ENCODE data around the gene CCDC102A. TPM values are rescaled to one million over a fixed set of nuclear protein-coding genes. Genes with fewer than 3 reads are reported as not detected.

CCDC102A gene
- total and polyA plus RNA-seq, 2 donors (not counting 3 experiments of a cell fraction or from before 2014, with no cell fraction given), result 7.8 to 12.2 TPM

DNA sequence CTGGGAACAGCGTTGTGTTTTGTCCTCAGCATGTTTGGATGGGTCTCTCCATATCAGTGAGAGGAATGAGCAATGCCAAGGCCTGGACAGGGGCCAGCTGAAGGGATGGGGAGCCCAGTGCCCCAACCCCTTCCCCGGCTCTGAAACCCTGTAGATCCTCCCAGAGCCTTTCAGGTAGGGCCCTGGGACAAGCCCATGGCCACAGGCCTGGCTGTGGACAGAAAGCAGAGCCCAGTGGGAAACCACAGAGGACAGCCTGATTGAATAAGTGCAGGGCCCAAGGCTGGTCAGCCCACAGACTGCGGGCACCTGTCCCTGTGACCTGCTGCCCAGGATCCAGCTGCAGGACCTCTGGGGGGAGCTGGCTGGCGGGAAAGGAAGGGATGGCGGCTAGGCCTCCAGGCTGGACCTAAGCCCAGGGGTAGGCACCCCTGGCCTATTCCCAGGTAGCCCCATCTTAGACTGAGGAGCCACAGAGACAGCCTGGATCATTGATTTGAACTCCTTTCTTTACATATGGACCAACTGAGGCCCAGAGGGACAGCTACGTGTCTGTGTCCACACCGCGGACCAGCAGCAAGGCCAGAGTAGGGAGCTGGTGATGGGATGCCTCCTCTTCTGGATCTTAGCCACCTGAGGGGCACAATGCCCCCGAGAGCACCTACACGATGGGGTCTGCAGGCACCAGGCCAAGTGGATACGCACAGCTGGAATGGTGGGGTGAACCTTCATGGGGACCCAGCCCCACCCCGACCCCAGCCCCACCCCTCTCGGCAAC is 1.3 kb downstream of the CCDC102A start:
- ChIA-PET POLR2A (no interaction called here), CTCF (interaction anchor here (1.3 kb wide), 1 partner anchor 17 kb away, joined by 3 read pairs; no protein-coding TSS in a partner anchor)
- no peak overlapping the region for H3K4me2 ChIP-seq (ENCODE audit: insufficient read depth, low read length)
- H3K9me1 ChIP-seq (replicated peaks; ENCODE audit: control insufficient read depth, extremely low read depth, insufficient read depth, low read length), result no peaks in the 10 kb centered on the region
- no peak overlapping the region for H2AFZ ChIP-seq (ENCODE audit: low read depth, low read length)
- FAIRE-seq, result no peak
- H3K27ac ChIP-seq (ENCODE audit: insufficient read depth, low read depth, low read length), result no peak overlapping the region
- peaks cover 0 to 22% of the 10 kb centered on the region in 2 experiments for H3K27me3 ChIP-seq (ENCODE audit: control insufficient read depth in 2 of 2, insufficient read depth in 2 of 2, low read length in 2 of 2)
- no peak for DNase-seq (ENCODE audit: low read depth, low spot score)
- peak overlapping the region in 2 of 3 experiments; percentile 80 to 82 for H3K4me3 ChIP-seq (replicated peaks in 1 of 3; ENCODE audit: insufficient read depth in 1 of 3, low read depth in 1 of 3, low read length in 3 of 3)
- no peaks in the 10 kb centered on the region for H3K79me2 ChIP-seq (ENCODE audit: control insufficient read depth, insufficient read depth, low read length)
- H3K9ac ChIP-seq (replicated peaks; ENCODE audit: extremely low read depth, insufficient read depth, low read length), result no peak overlapping the region
- H3K4me1 ChIP-seq (ENCODE audit: control insufficient read depth, extremely low read depth, insufficient read depth, low read length), result peaks cover 31% of the 10 kb centered on the region
- no peaks in the 10 kb centered on the region for H4K20me1 ChIP-seq (replicated peaks; ENCODE audit: control insufficient read depth, extremely low read depth, insufficient read depth, low read length)
- no peaks in the 10 kb centered on the region for H3K36me3 ChIP-seq (ENCODE audit: control insufficient read depth in 2 of 2, extremely low read depth in 1 of 2, insufficient read depth in 2 of 2, low read length in 2 of 2)
- dilution Hi-C loops (cut with MboI; ENCODE audit: extremely low pct_ligation_motif_present, low sequenced_read_pairs) (no loop called here), intact Hi-C loops (cut with micrococcal nuclease) (loop anchor here (2.0 kb wide), 1 partner anchor 48 kb away; the partner anchor contains the start of gene DOK4)
- no peaks in the 10 kb centered on the region for H3K9me3 ChIP-seq (replicated peaks; ENCODE audit: control insufficient read depth, insufficient read depth, low read length)
- no TSS peak for BruUV-seq (replicated peaks)
- no peak for TF ChIP-seq GATA2 (IDR thresholded peaks at IDR 0.05; ENCODE audit: insufficient read depth, insufficient read length, low read depth, low read length)
- TF ChIP-seq, protein P1, sequence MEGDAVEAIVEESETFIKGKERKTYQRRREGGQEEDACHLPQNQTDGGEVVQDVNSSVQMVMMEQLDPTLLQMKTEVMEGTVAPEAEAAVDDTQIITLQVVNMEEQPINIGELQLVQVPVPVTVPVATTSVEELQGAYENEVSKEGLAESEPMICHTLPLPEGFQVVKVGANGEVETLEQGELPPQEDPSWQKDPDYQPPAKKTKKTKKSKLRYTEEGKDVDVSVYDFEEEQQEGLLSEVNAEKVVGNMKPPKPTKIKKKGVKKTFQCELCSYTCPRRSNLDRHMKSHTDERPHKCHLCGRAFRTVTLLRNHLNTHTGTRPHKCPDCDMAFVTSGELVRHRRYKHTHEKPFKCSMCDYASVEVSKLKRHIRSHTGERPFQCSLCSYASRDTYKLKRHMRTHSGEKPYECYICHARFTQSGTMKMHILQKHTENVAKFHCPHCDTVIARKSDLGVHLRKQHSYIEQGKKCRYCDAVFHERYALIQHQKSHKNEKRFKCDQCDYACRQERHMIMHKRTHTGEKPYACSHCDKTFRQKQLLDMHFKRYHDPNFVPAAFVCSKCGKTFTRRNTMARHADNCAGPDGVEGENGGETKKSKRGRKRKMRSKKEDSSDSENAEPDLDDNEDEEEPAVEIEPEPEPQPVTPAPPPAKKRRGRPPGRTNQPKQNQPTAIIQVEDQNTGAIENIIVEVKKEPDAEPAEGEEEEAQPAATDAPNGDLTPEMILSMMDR (IDR thresholded peaks at IDR 0.05; ENCODE audit: extremely low read depth in 1 of 2, insufficient read depth in 1 of 2, low read depth in 1 of 2, low read length in 2 of 2), result no peak
- TF ChIP-seq POLR2A (IDR thresholded peaks at IDR 0.05; ENCODE audit: low read depth, low read length), result no peak
- no peak for TF ChIP-seq MYC (IDR thresholded peaks at IDR 0.05; ENCODE audit: low read depth, low read length)
- TF ChIP-seq FOS (IDR thresholded peaks at IDR 0.05; ENCODE audit: borderline replicate concordance, insufficient read depth, low read length), result no peak
- no peak for TF ChIP-seq POLR2AphosphoS5 (IDR thresholded peaks at IDR 0.05; ENCODE audit: insufficient read depth, low read depth, low read length)
- no peak for TF ChIP-seq JUN (IDR thresholded peaks at IDR 0.05; ENCODE audit: borderline replicate concordance, insufficient read depth, insufficient read length, low read depth)
- no peak for TF ChIP-seq EZH2 (IDR thresholded peaks at IDR 0.05; ENCODE audit: borderline replicate concordance, low read depth, low read length, severe bottlenecking)
- no peak for TF ChIP-seq MAX (IDR thresholded peaks at IDR 0.05; ENCODE audit: insufficient read depth, insufficient read length)

Data from endothelial cell of umbilical vein (primary cell).